Esophagus (tissue), 2 donors: ENCODE data around the gene SKI. TPM values are rescaled to one million over a fixed set of nuclear protein-coding genes. Genes with fewer than 3 reads are reported as not detected.

Source experiments
- H3K27ac ChIP-seq, 2 donors: one replicate each; pipeline ENCODE4 v1.5.1; 2013; ENCODE audit warnings: low read depth in 2 of 2, mild to moderate bottlenecking in 2 of 2, inconsistent platforms in 1 of 2, low read length in 1 of 2, moderate library complexity in 1 of 2
- H3K27me3 ChIP-seq, 2 donors: one replicate each; pipeline ENCODE4 v1.6.1; 2013; ENCODE audit warnings: low read length in 2 of 2, control low read depth in 1 of 2, mild to moderate bottlenecking in 1 of 2; ENCODE audit not compliant: insufficient read depth in 2 of 2, control insufficient read depth in 1 of 2
- H3K36me3 ChIP-seq, 2 donors: one replicate each; pipeline ENCODE4 v1.6.1; 2013; ENCODE audit warnings: low read length in 1 of 2; ENCODE audit not compliant: control insufficient read depth in 2 of 2, insufficient read depth in 2 of 2
- H3K4me1 ChIP-seq, 2 donors: one replicate each; pipeline ENCODE4 v1.6.1; 2013; ENCODE audit warnings: low read length in 1 of 2; ENCODE audit not compliant: control insufficient read depth in 2 of 2, insufficient read depth in 2 of 2
- H3K4me3 ChIP-seq, 2 donors: one replicate each; pipeline ENCODE4 v1.5.1; 2013; ENCODE audit warnings: low read length in 2 of 2, mild to moderate bottlenecking in 2 of 2, low read depth in 1 of 2, moderate library complexity in 1 of 2
- H3K9me3 ChIP-seq, 2 donors: one replicate each; pipeline ENCODE4 v1.6.1; 2013; ENCODE audit warnings: mild to moderate bottlenecking in 2 of 2, low read depth in 1 of 2, low read length in 1 of 2, moderate library complexity in 1 of 2; ENCODE audit not compliant: control insufficient read depth in 2 of 2, insufficient read depth in 1 of 2
- WGBS, 2 donors: extraction: QIAGEN DNeasy Blood & Tissue Kit; methylation state at CpG; one replicate each; pipeline ENCODE4 v1.1.7; 2013; 5-methylcytosine and 5-hydroxymethylcytosine counted together
- polyA plus RNA-seq, 2 donors: library from polyadenylated mRNA; stranded (reverse); fragments of 200-250 nt; gene quantifications; one replicate each; pipeline ENCODE4 v1.2.3, GENCODE V29; 2013
- donor health status: healthy with polysubstance abuse.
- donor health status: Bipolar disorder and iron deficiency.

Gene SKI
- polyA plus RNA-seq, 2 donors, result 11.5 to 12.8 TPM

- no peaks in the 10 kb centered on the region for H3K9me3 ChIP-seq
- no peaks in the 10 kb centered on the region for H3K27me3 ChIP-seq
- no peaks in the 10 kb centered on the region for H3K36me3 ChIP-seq
- 90 to 95% methylated on average over 10 to 14 of the region's 14 CpGs for WGBS, 2 donors
- H3K4me1 ChIP-seq, result peaks cover 14 to 30% of the 10 kb centered on the region in 2 donors
- H3K4me3 ChIP-seq, result no peak overlapping the region
- no peak overlapping the region for H3K27ac ChIP-seq
Observed at GRCh38 chr1:2215329-2215728, 12.8 kb upstream of the SKI start.

DNA sequence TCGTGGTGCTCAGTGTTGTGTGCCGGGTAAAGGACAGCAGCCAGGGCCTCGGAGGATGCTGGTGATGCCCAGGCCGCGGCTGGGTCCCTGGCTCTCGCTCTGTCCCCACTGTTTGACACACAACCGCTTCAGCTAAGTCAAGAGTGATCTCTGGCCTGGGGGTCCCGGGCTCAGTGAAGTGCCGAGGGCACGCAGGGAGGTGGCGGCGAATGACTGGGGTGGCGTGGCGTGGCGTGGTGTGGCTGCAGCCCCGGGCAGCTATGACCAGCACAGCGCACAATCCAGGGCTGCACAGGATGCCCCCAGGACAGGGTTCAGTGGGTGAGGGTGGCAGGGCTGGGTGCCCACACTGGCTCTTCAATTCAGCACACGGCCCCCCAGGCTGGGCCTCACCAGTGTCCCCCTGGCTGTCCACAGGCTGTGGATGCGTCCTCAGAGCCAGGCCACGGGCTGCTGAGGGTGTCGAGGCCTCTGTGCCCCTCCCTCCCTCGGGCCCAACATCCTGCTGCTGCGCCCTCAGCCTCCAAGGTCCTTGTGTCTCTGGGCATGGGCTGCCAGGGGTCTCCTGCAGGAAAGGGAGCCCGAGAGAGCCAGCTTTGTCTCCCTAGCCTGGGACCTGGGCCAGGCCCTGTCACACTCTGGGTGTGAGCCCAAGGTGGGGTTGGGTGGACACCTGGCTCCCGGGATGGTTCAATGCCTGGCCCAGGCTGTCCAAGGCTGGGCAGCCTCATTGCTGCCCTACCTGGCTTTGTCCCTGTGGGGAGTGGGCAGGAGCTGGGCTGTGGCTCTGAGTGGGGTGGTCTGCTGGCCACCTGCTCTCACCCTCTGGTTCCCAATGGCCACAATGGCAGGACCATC lies 12.0 kb upstream of the SKI start:
- WGBS, 2 donors, result 87 to 90% methylated on average over 25 of the region's 25 CpGs
- H3K27me3 ChIP-seq, result no peaks in the 10 kb centered on the region

DNA sequence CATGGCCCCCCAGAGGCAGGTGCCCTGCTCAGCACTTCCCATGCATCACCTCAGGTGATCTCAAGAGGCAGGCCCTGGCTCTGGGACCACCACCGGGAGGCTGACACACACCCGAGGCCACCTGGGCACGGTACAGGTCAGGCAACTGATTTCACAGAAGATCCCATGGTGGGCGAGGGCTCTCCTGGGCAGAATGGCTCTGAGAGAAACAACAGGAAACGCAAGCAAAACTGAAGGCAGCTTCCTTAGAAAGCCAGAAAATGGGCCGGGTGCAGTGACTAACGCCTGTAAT lies 11.4 kb upstream of the SKI start:
- Histone ChIP-seq H3K9me3 (no peaks in the 10 kb centered on the region), H3K27ac (no peak overlapping the region), H3K27me3 (no peaks in the 10 kb centered on the region), H3K36me3 (no peaks in the 10 kb centered on the region), H3K4me1 (peaks cover 12 to 30% of the 10 kb centered on the region in 2 donors), H3K4me3 (no peak overlapping the region)
- WGBS, 2 donors, result 78 to 84% methylated on average over 7 of the region's 7 CpGs

More for the DNA sequence above, 12.0 kb upstream of the SKI start:
- H3K4me3 ChIP-seq, result no peak overlapping the region
- H3K4me1 ChIP-seq, result peaks cover 12 to 30% of the 10 kb centered on the region in 2 donors
- H3K36me3 ChIP-seq, result no peaks in the 10 kb centered on the region
- H3K27ac ChIP-seq, result no peak overlapping the region
- no peaks in the 10 kb centered on the region for H3K9me3 ChIP-seq

GRCh38 chr1:2221271-2221670 lies 6.8 kb upstream of the SKI start:
- 79 to 83% methylated on average over 3 of the region's 3 CpGs for WGBS, 2 donors

GRCh38 chr1:2224170-2224584 lies 3.9 kb upstream of the SKI start:
- H3K27ac ChIP-seq, result no peak overlapping the region
- no peak overlapping the region for H3K4me3 ChIP-seq
- H3K4me1 ChIP-seq, result peaks cover 0 to 7% of the 10 kb centered on the region in 2 donors
- H3K9me3 ChIP-seq, result no peaks in the 10 kb centered on the region
- no peaks in the 10 kb centered on the region for H3K27me3 ChIP-seq
- no peaks in the 10 kb centered on the region for H3K36me3 ChIP-seq
- WGBS, 2 donors, result 85 to 88% methylated on average over 7 of the region's 7 CpGs

More at GRCh38 chr1:2221271-2221670, 6.8 kb upstream of the SKI start:
- no peaks in the 10 kb centered on the region for H3K36me3 ChIP-seq
- H3K27me3 ChIP-seq, result no peaks in the 10 kb centered on the region
- no peak overlapping the region for H3K27ac ChIP-seq
- H3K4me1 ChIP-seq, result peaks cover 0 to 2% of the 10 kb centered on the region in 2 donors
- H3K4me3 ChIP-seq, result no peak overlapping the region
- no peaks in the 10 kb centered on the region for H3K9me3 ChIP-seq

DNA sequence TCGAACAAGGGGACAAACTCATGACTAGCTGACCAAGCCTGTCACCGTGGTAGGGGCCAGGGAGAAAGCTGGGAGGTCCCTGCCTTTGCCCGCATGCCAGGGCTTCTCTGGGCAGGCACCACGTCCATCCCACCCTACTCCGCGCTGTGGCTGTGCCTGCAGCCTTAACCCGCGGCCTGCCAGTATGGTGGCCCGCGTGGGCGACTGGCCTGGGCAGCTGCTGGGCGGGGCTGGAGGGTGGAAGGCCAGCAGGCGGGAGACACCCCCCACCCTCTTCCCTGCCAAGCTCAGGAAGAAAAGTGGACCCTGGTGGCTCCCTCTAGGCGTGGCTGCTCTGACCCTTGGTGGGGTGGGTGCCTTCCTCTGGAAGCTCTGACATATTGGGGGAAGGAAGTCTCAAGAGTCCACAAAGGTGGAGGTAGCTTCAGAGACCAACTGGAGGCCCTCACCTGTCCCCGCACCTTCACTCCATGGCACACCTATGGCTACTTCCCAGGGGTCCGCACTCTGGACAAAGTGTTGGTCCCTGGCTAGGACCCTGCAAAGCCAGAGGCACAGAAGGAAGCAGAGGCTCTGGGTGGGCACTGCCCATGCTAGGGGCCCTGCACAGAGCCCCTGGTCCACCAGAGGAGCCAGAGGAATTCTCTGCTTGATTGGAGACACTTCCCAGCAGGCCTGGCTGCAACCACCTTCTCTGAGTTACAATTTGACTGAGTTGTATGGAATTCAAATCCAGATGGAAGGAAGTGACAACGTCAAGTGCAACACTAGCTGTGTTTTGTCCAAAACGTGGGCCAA lies 3.3 kb upstream of the SKI start:
- Histone ChIP-seq H3K4me3 (no peak overlapping the region), H3K9me3 (no peaks in the 10 kb centered on the region), H3K36me3 (no peaks in the 10 kb centered on the region), H3K27me3 (no peaks in the 10 kb centered on the region), H3K4me1 (peaks cover 0 to 7% of the 10 kb centered on the region in 2 donors), H3K27ac (no peak overlapping the region)
- WGBS, 2 donors, result 79% methylated on average over 18 of the region's 18 CpGs

GRCh38 chr1:2226525-2227345 lies 1.4 kb upstream of the SKI start:
- WGBS, 2 donors, result 14 to 17% methylated on average over 68 to 73 of the region's 73 CpGs
- H3K4me1 ChIP-seq, result peaks cover 0 to 18% of the 10 kb centered on the region in 2 donors
- H3K4me3 ChIP-seq, result peak overlapping the region; percentile 63 to 91

DNA sequence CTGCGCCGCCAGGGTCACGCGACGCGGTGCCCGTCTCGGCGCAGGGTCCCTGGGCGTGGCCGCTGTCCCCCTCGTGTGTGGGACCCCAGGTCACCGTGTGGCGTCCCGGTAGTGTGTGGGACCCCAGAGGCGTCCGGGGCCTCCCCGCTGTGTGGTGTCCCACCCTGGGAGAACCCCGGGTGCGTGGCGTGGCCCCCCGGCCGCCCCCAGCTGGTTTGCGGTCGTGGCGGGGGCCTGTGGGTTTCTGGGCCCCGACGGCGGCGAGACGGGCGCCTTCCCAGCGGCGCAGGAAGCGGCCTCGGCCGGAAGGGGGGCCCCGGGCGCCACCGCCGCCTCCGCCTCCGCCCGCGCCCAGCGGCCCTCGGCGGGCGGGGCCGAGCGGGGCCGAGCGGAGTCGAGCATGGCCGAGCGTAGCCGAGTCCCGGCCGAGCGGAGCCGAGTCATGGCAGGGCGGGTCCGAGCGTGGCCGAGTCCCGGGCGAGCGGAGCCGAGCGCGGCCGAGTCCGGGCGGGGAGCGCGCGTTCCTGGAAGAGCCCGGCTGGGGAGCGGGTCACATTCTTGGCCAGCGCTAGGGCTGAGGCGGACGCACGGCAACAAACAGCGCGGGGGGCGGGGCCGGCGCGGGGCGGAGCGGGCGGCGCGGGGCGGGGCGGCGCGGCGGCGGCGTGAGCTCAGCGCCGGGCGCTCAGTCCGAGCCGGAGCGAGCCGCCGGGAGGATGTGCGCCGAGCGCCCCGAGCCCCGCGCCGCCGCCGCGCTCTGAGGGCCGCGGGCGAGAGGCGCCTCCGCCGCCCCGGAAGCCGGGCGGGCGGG lies 568 bp upstream of the SKI start:
- H3K4me3 ChIP-seq, result peak overlapping the region; percentile 85 to 91
- H3K27ac ChIP-seq, result peak overlapping the region; percentile 97 to 99
- no peaks in the 10 kb centered on the region for H3K27me3 ChIP-seq
- H3K4me1 ChIP-seq, result peaks cover 4 to 24% of the 10 kb centered on the region in 2 donors
- H3K9me3 ChIP-seq, result no peaks in the 10 kb centered on the region
- no peaks in the 10 kb centered on the region for H3K36me3 ChIP-seq
- WGBS, 2 donors, result 0% methylated on average over 83 to 129 of the region's 129 CpGs

More at GRCh38 chr1:2226525-2227345, 1.4 kb upstream of the SKI start:
- Histone ChIP-seq H3K27me3 (no peaks in the 10 kb centered on the region), H3K36me3 (no peaks in the 10 kb centered on the region), H3K9me3 (no peaks in the 10 kb centered on the region), H3K27ac (peak overlapping the region; percentile 97 to 99)
